ENCODE data around the gene GRHPR. TPM values are rescaled to one million over a fixed set of nuclear protein-coding genes. Genes with fewer than 3 reads are reported as not detected.

The GRHPR gene
- total RNA-seq, 1 experiment from 2014 or later: 80.7 TPM

- TF ChIP-seq ZNF281 (CRISPR knock-in tag; IDR thresholded peaks at IDR 0.05): no peak
- no peak for TF ChIP-seq IRF1 (CRISPR knock-in tag; IDR thresholded peaks at IDR 0.05)
- TF ChIP-seq E2F4 (CRISPR knock-in tag; IDR thresholded peaks at IDR 0.05; ENCODE audit: borderline replicate concordance, low read depth): no peak
Observed at GRCh38 chr9:37429441-37430285, 7.2 kb downstream of the GRHPR start (continued).

GRCh38 chr9:37430841-37431597 lies 8.5 kb downstream of the GRHPR start:
- CTCF ChIA-PET: interaction anchor here (1.3 to 2.0 kb wide), 2 partner anchors 16 to 20 kb away, joined by 7 to 8 read pairs; no protein-coding TSS in a partner anchor
- H3K4me3 Mint-ChIP-seq: no peak overlapping the region
- peaks cover 55% of the 10 kb centered on the region for H3K36me3 Mint-ChIP-seq
- H3K27me3 Mint-ChIP-seq (ENCODE audit: low read depth): no peaks in the 10 kb centered on the region
- peak overlapping the region; percentile 91 for H3K27ac Mint-ChIP-seq
- ATAC-seq (peak; percentile 64), DNase-seq (ENCODE audit: low spot score) (peak; percentile 30)
- POLR2A ChIA-PET: no interaction called here
- no peaks in the 10 kb centered on the region for H3K9me3 Mint-ChIP-seq
- H3K4me1 Mint-ChIP-seq: peaks cover 27% of the 10 kb centered on the region
- no peak for TF ChIP-seq CREM (CRISPR knock-in tag; IDR thresholded peaks at IDR 0.05)
- no peak for TF ChIP-seq GTF2I (CRISPR knock-in tag; conservative IDR thresholded peaks at IDR 0.05)
- TF ChIP-seq STAT6 (CRISPR knock-in tag; conservative IDR thresholded peaks at IDR 0.05; ENCODE audit: low read depth): no peak
- no peak for TF ChIP-seq JUN (CRISPR knock-in tag; IDR thresholded peaks at IDR 0.05)
- TF ChIP-seq E2F1 (CRISPR knock-in tag; IDR thresholded peaks at IDR 0.05): no peak
- TF ChIP-seq PREB (CRISPR knock-in tag; IDR thresholded peaks at IDR 0.05; ENCODE audit: borderline replicate concordance): no peak
- no peak for TF ChIP-seq FOXK1 (CRISPR knock-in tag; IDR thresholded peaks at IDR 0.05)
- no peak for TF ChIP-seq ARID4B (CRISPR knock-in tag; IDR thresholded peaks at IDR 0.05; ENCODE audit: borderline replicate concordance)
- no peak for TF ChIP-seq ZNF396 (CRISPR knock-in tag; IDR thresholded peaks at IDR 0.05; ENCODE audit: borderline replicate concordance)
- TF ChIP-seq CBFB (CRISPR knock-in tag; IDR thresholded peaks at IDR 0.05; ENCODE audit: low read depth): no peak
- no peak for TF ChIP-seq JAZF1 (CRISPR knock-in tag; IDR thresholded peaks at IDR 0.05)
- no peak for TF ChIP-seq ZMAT4 (CRISPR knock-in tag; IDR thresholded peaks at IDR 0.05)
- TF ChIP-seq ATF2 (CRISPR knock-in tag; IDR thresholded peaks at IDR 0.05; ENCODE audit: borderline replicate concordance, low read depth): no peak

Data from WTC11 (cell line).